Transverse colon (tissue), 4 donors: ENCODE results near the gene DQX1. TPM values are rescaled to one million over a fixed set of nuclear protein-coding genes. Genes with fewer than 3 reads are reported as not detected.

ENCODE experiments used
- DNase-seq: peaks from one replicate; pipeline ENCODE4 v3.0.0-alpha.2; 2019
- H3K27ac ChIP-seq, 4 donors: fragments of 200-600 bp; sonication (generic); 2 replicates each; pipeline ENCODE4 v1.5.1; 2016 to 2018; ENCODE audit warnings: inconsistent platforms in 4 of 4
- H3K27me3 ChIP-seq: fragments of 200-600 bp; sonication (generic); 2 replicates; pipeline ENCODE4 v1.5.1; 2017; ENCODE audit warnings: inconsistent platforms
- H3K36me3 ChIP-seq, 4 donors: fragments of 200-600 bp; sonication (generic); 2 replicates each; pipeline ENCODE4 v1.5.1; 2017 to 2019; ENCODE audit warnings: inconsistent platforms in 4 of 4
- H3K4me1 ChIP-seq, 4 donors: fragments of 200-600 bp; sonication (generic); 2 replicates each; pipeline ENCODE4 v1.5.1; 2017 to 2020; ENCODE audit warnings: inconsistent platforms in 4 of 4
- H3K4me3 ChIP-seq, 4 donors: fragments of 200-600 bp; sonication (generic); 1 replicate in 1 of 4; 2 replicates in 3 of 4; pipeline versions ENCODE4 v1.5.1 to v1.6.1; 2017 to 2019; ENCODE audit warnings: inconsistent platforms in 4 of 4
- H3K9me3 ChIP-seq, 2 donors: fragments of 200-600 bp; sonication (generic); 2 replicates each; pipeline ENCODE4 v1.5.1; 2017 to 2019; ENCODE audit warnings: inconsistent platforms in 2 of 2
- CTCF ChIP-seq, 5 experiments: fragments of 200-600 bp in 3 of 5; fragments of 450-650 bp in 2 of 5; sonication (generic) in 3 of 5; IDR thresholded peaks; 1 replicate in 2 of 5; 2 replicates in 3 of 5; pipeline ENCODE4 v1.5.1; 2016 to 2017; ENCODE audit warnings: antibody characterized with exemption in 5 of 5, inconsistent platforms in 3 of 5, mild to moderate bottlenecking in 2 of 5, moderate library complexity in 1 of 5
- EP300 ChIP-seq: sonication (generic); formaldehyde crosslinking; IDR thresholded peaks from one replicate; pipeline ENCODE4 v1.6.1; 2017; ENCODE audit warnings: antibody characterized with exemption, low read depth
- POLR2A ChIP-seq: fragments of 450-650 bp; IDR thresholded peaks from one replicate; pipeline ENCODE4 v1.6.1; 2016; ENCODE audit warnings: antibody characterized with exemption, mild to moderate bottlenecking, moderate library complexity
- POLR2AphosphoS5 ChIP-seq, 3 donors: sonication (generic); formaldehyde crosslinking; IDR thresholded peaks; one replicate each; pipeline ENCODE4 v1.6.1; 2016; ENCODE audit warnings: antibody characterized with exemption in 3 of 3
- WGBS, 2 donors: methylation state at CpG; one replicate each; pipeline ENCODE4 v1.1.5; 2018; ENCODE audit warnings: low coverage in 1 of 2; 5-methylcytosine and 5-hydroxymethylcytosine counted together
- in situ Hi-C, 4 donors: fragments of 200-750 bp; cut with MboI; loops; one replicate each; pipeline versions ENCODE4 v1.15.0 to v1.15.1; 2017; ENCODE audit warnings: low sequenced_read_pairs in 3 of 4, low pct_ligation_motif_present in 1 of 4, low pct_unique_long_range_greater_than_20kb in 1 of 4
- intact Hi-C: fragments of 100-400 bp; cut with DNase I; formaldehyde crosslinking; loops from one replicate; pipeline ENCODE4 v1.15.1; 2023; ENCODE audit warnings: low total_unique reads
- total RNA-seq, 4 donors: library from RNA; depleted of rRNA; stranded (reverse); fragments of >200 nt; gene quantifications; one replicate each; pipeline ENCODE4 v1.1.0, GENCODE V29; 2016

The DQX1 gene
- total RNA-seq, 4 donors from 2014 or later: 32.4 to 194 (median 53.1) TPM

- Histone ChIP-seq H3K4me1 (peaks cover 8 to 30% (median 27%) of the 10 kb centered on the region in 4 donors), H3K9me3 (no peaks in the 10 kb centered on the region), H3K27ac (no peak overlapping the region), H3K4me3 (peak overlapping the region in 1 of 4 donors; percentile 39), H3K36me3 (no peaks in the 10 kb centered on the region), H3K27me3 (peaks cover 95% of the 10 kb centered on the region)
- TF ChIP-seq EP300: no peak
- no peak for TF ChIP-seq POLR2A
- no peak for TF ChIP-seq POLR2AphosphoS5 (IDR thresholded peaks at IDR 0.05)
- TF ChIP-seq CTCF (IDR thresholded peaks at IDR 0.05): no peak
- intact Hi-C loops (no loop called here), in situ Hi-C loops (no loop called here)
- no peak for DNase-seq
- WGBS, 2 donors: 80 to 86% methylated on average over 9 to 13 of the region's 13 CpGs
Observed at GRCh38 chr2:74516650-74517049, 9.4 kb downstream of the DQX1 start.

DNA sequence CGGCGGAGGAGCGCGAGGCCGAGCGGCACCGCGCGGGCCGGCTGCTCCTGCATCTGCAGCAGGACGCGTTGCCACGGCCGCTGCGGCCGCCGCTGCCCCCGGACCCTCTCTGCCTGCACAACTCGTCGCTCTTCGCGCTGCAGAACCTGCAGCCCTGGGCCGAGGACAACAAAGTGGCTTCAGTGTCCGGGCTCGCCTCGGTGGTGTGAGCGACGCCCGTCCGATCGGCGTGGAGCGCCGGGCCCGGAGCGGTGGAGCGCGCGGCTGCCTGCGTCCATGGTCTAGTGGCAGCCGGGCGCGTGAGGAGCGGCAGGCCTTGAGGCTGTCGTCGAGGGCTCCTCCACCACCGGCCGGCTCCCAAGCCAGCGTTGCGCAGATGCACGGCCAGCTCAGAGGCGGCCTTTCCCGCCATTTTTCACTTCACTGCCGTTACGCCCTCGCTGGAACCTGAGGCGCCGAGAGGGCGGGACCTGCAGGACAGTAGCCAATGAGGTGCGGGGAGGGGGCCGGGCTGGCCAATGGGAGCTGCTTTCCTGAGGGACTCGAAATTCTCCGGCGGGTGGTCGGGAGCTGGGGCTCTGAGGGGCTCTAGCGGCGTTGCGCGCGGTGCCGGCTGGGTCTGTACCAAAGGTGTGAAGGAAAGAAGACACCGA, 9.9 kb downstream of the DQX1 start:
- Histone ChIP-seq H3K27me3 (peaks cover 100% of the 10 kb centered on the region), H3K4me3 (peak overlapping the region in 2 of 4 donors; percentile 28 to 39), H3K27ac (no peak overlapping the region), H3K9me3 (no peaks in the 10 kb centered on the region), H3K4me1 (peaks cover 8 to 30% (median 27%) of the 10 kb centered on the region in 4 donors), H3K36me3 (no peaks in the 10 kb centered on the region)
- TF ChIP-seq CTCF (IDR thresholded peaks at IDR 0.05) (no peak), EP300 (no peak), POLR2A (no peak), POLR2AphosphoS5 (IDR thresholded peaks at IDR 0.05) (no peak)
- DNase-seq: peak; percentile 60
- 10% methylated on average over 2 to 60 of the region's 72 CpGs for WGBS, 2 donors
- intact Hi-C loops (no loop called here), in situ Hi-C loops (no loop called here)

DNA sequence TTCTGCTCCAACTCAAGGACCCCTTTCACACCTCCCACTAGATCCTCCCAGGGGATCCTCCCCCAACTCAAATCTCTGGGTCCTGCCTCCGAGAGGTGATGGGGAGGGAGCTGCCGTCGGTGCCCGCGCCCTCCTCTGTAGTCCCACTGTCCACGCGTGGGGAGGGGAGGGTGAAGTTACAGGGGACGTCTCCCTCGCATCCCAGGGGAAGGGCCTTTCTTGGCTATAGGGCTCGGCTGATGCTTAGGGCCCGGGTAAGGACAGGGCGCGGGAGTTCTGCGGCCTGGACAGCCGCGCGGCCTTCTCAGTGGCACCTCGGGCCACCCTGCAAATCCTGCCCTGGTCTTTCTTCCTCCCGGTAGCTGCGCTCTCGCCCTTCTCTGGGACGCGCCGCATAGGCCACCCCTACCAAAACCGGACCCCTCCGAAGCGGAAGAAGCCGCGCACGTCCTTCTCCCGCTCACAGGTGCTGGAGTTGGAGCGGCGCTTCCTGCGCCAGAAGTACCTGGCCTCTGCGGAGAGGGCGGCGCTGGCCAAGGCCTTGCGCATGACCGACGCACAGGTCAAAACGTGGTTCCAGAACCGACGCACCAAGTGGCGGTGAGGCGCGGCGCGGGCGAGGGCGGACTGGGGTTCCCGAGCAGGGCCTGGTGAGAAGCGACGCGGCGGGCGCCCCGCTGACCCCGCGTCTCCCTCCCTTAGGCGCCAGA, 10.6 kb downstream of the DQX1 start:
- Histone ChIP-seq H3K36me3 (no peaks in the 10 kb centered on the region), H3K4me1 (peaks cover 8 to 30% (median 27%) of the 10 kb centered on the region in 4 donors), H3K9me3 (no peaks in the 10 kb centered on the region), H3K4me3 (peak overlapping the region in 2 of 4 donors; percentile 28 to 39), H3K27ac (no peak overlapping the region), H3K27me3 (peaks cover 100% of the 10 kb centered on the region)
- in situ Hi-C loops (no loop called here), intact Hi-C loops (no loop called here)
- 24% methylated on average over 56 of the region's 60 CpGs; no CpG with 5 or more reads in 1 of the 2 donors for WGBS, 2 donors
- DNase-seq: no peak
- TF ChIP-seq POLR2A: no peak
- no peak for TF ChIP-seq POLR2AphosphoS5 (IDR thresholded peaks at IDR 0.05)
- no peak for TF ChIP-seq CTCF (IDR thresholded peaks at IDR 0.05)
- no peak for TF ChIP-seq EP300

DNA sequence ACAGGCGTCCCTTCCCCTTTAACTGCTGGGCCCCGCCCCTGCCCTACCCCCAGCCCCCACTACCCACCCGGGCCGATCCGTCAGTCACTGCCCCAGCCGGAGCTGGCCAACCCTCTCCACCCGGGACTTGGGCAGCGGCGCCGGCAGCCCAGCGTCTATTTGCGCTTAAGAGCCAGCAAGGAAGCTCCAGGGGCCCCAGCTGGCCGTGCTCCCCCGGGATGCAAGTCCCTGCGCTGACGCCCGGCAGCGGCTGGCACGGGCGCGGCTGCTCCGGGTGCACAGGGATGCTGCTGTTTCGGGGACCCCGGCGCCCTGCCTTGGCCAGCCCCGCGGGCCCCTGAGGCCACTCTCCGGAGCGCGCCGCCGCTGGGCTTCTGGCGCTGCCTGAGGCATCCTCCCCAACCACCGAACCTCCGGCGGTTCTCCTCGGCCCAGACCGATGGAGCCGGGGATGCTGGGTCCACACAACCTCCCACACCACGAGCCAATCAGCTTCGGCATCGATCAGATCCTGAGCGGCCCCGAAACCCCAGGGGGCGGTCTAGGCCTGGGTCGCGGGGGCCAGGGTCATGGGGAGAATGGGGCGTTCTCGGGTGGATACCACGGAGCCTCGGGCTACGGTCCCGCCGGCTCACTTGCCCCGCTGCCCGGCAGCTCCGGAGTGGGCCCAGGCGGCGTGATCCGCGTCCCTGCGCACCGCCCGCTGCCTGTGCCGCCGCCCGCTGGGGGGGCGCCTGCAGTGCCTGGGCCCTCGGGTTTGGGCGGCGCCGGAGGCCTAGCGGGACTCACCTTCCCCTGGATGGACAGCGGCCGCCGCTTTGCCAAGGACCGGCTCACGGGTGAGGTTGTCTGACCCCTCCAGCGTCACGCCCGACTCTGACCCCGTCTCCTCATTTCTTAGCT, 11.4 kb downstream of the DQX1 start, which contains the start of gene TLX2:
TSS of gene TLX2 (plus strand) at position 83 of the 903 bp plus-strand sequence. CDS start at position 440, 357 bp downstream.
- no peak for TF ChIP-seq POLR2A
- TF ChIP-seq POLR2AphosphoS5 (IDR thresholded peaks at IDR 0.05): no peak
- no peak for TF ChIP-seq CTCF (IDR thresholded peaks at IDR 0.05)
- no peak for TF ChIP-seq EP300
- in situ Hi-C loops (no loop called here), intact Hi-C loops (no loop called here)
- H3K27me3 ChIP-seq: peaks cover 100% of the 10 kb centered on the region
- peaks cover 8 to 30% (median 27%) of the 10 kb centered on the region in 4 donors for H3K4me1 ChIP-seq
- DNase-seq: no peak
- peak within 1 kb of the TSS in 1 of 4 donors; percentile 28 for H3K4me3 ChIP-seq
- H3K36me3 ChIP-seq: no peaks in the 10 kb centered on the region
- 3% methylated on average over 46 of the region's 82 CpGs; no CpG with 5 or more reads in 1 of the 2 donors for WGBS, 2 donors
- no peaks in the 10 kb centered on the region for H3K9me3 ChIP-seq
- H3K27ac ChIP-seq: no peak within 1 kb of the TSS
